Astrocyte of the hippocampus (primary cell): Measurements from ENCODE around the gene IL4R.
"Not testable (repeated sequence)": the region's sequence is repeated elsewhere in the genome, so short reads cannot be mapped to it uniquely, and the experiment has no call there.

Experiments
- DNase-seq: peaks from one replicate; pipeline ENCODE4 v3.0.0; 2011; ENCODE audit warnings: low read depth, low spot score

Gene IL4R

GRCh38 chr16:27313422-27314160 is at the start of gene IL4R:
Gene IL4R (plus strand): TSS chr16:27313974. CDS start chr16:27340204, 26,230 bp downstream.
- DNase-seq: peak; percentile 79

- peak; percentile 65 for DNase-seq
These were observed 49.6 kb upstream of the IL4R start for GRCh38 chr16:27264151-27264550.

- no peak for DNase-seq
These were observed 47.8 kb upstream of the IL4R start for GRCh38 chr16:27265982-27266381.

- no peak for DNase-seq
These were observed 46.6 kb upstream of the IL4R start for GRCh38 chr16:27267037-27267677.

- peak; percentile 98 for DNase-seq
These were observed 45.1 kb upstream of the IL4R start, which contains the start of gene NSMCE1 for GRCh38 chr16:27268376-27269299. Gene NSMCE1 (minus strand): TSS chr16:27268772. CDS start chr16:27257570, 11,202 bp downstream.

GRCh38 chr16:27269300-27270150 is 44.2 kb upstream of the IL4R start:
- no peak for DNase-seq

- DNase-seq: no peak
These were observed 43.4 kb upstream of the IL4R start for GRCh38 chr16:27270349-27270748.

- no peak for DNase-seq
These were observed 41.7 kb upstream of the IL4R start for GRCh38 chr16:27272076-27272475.

- not testable (repeated sequence) for DNase-seq
These were observed 41.1 kb upstream of the IL4R start for GRCh38 chr16:27272697-27273096.

GRCh38 chr16:27273330-27273669 is 40.5 kb upstream of the IL4R start:
- no peak for DNase-seq

- DNase-seq: peak; percentile 37
These were observed 39.9 kb upstream of the IL4R start for GRCh38 chr16:27273670-27274423.

GRCh38 chr16:27274424-27274874 is 39.3 kb upstream of the IL4R start:
- DNase-seq: not testable (repeated sequence)

- no peak for DNase-seq
These were observed 38.4 kb upstream of the IL4R start for GRCh38 chr16:27275394-27275793.

- DNase-seq: no peak
These were observed 32.5 kb upstream of the IL4R start for GRCh38 chr16:27281243-27281642.

GRCh38 chr16:27284865-27285675 is 28.7 kb upstream of the IL4R start:
- no peak for DNase-seq

GRCh38 chr16:27285676-27286196 is 28.0 kb upstream of the IL4R start:
- DNase-seq: no peak

GRCh38 chr16:27286451-27286850 is 27.3 kb upstream of the IL4R start:
- peak; percentile 95 for DNase-seq

- no peak for DNase-seq
These were observed 26.5 kb upstream of the IL4R start for GRCh38 chr16:27287051-27287811.
